T follicular helper cell (primary cell): ENCODE measurements around the gene ZC3H18.

Source experiments
- DNase-seq: peaks from one replicate; pipeline ENCODE4 v3.0.0-alpha.2; 2020; ENCODE audit warnings: low read depth

ZC3H18 gene

DNA sequence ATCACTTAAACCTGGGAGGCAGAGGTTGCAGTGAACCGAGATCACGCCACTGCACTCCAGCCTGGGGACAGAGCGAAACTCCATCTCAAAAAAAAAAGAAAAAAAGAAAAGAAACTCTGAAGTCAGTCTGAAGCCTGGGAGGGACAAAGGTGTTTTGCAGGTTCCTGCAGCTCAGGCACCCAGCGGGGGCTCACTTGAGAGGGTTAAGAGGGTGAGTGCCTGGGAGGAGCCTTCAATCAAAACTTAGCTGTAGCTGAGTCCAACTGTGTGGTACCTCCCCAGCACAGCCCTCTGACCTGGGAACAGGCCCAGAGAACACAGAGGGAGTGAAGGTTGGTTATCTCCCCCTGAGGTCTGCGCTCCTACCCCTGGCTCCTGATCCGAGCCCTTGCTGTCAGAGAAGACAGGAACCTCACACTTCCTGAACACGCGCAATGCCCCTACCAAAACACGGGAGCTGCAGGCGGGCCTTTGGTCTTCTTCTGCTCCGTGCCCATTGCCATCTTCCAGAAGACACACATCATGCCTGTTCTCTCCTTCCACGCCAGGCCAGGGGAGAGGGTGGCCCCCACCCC is 20.4 kb upstream of the ZC3H18 start:
- DNase-seq = no peak

- no peak for DNase-seq
Observed at GRCh38 chr16:88550246-88550661, 19.9 kb upstream of the ZC3H18 start.

DNA sequence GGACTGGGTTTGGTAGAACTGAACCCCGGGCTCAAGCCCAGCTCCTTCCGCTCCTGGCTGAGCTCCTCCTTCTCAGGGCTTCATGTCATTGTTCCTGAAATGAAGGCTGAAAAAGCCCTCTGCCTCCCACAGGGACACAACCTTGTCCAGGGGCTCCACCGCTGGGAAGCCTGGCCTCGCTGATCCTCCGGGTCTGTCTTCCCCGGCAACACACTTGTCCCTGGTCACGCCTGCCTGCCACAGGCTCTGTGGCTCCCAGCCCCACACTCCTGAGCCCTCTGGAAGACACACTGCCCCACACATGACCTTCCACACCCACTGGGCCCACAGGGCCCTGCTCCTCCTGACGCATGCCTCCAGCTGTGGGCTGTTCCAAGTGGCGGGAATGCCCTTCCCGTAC is 18.0 kb upstream of the ZC3H18 start:
- no peak for DNase-seq

DNA sequence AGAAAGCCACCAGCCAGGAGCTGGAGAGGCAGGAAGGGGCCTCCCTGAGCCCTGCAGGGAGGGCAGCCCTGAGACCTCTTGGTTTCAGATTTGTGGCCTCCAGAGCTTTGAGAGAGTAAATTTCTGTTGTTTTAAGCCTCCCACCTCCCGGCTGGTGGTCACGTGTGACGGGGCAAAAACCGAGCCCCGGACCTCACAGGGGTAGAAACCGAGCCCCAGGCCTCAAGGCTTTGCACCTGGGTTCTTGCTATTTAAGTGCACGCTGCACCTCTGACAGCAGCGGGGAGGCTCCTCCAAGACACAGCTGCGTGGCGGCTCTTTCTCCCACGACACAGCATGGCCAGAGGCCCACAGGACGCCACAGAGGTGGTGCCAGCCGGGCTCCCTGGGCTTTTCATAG is 17.4 kb upstream of the ZC3H18 start:
- no peak for DNase-seq

- DNase-seq = no peak
Observed at GRCh38 chr16:88553739-88554138, 16.5 kb upstream of the ZC3H18 start.

- no peak for DNase-seq
Observed at GRCh38 chr16:88554711-88555264, 15.4 kb upstream of the ZC3H18 start.

GRCh38 chr16:88556294-88556988 is 13.8 kb upstream of the ZC3H18 start:
- DNase-seq = no peak

- no peak for DNase-seq
Observed at GRCh38 chr16:88558457-88559442, 11.5 kb upstream of the ZC3H18 start.

DNA sequence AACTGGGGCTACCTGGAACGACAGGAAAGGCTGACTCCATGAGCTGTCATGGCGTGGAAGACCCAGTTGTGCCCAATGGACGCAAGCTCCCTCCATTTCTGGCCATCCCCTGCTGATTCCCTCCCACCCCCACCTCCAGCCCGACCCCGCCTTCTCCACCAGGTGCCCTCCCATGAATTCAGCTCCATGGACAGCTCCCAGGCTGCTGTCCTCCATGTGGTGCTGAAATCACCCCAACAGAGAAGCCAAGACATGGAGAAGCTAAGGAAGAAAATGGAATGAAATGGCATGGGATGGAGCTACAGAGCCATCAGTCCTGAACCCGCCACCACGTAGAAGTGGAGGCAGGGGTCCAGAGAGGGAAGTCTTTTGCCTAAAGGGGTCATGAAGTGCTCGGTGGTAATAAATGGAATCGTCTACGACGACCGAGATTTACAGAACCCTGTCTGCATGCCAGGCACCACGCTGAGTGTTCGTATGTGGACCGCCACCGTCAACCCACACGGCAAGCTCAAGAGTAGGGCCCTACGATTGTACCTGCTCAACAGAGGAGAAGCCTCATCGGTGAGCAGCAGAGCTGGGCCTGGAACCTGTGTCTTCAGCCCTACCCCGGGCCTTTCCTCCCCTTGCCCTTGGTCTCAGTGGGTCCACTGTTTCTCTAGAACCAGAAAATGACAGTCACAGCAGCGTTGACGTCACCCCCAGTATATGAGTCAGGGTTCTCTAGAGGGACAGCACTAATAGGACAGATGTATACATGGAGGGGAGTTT is 9.3 kb upstream of the ZC3H18 start:
- no peak for DNase-seq

GRCh38 chr16:88561485-88562359 is 8.5 kb upstream of the ZC3H18 start:
- DNase-seq = peak; percentile 36

- DNase-seq = no peak
Observed at GRCh38 chr16:88566158-88566557, 4.0 kb upstream of the ZC3H18 start.

GRCh38 chr16:88568710-88569613 is 1.2 kb upstream of the ZC3H18 start:
- DNase-seq = no peak

DNA sequence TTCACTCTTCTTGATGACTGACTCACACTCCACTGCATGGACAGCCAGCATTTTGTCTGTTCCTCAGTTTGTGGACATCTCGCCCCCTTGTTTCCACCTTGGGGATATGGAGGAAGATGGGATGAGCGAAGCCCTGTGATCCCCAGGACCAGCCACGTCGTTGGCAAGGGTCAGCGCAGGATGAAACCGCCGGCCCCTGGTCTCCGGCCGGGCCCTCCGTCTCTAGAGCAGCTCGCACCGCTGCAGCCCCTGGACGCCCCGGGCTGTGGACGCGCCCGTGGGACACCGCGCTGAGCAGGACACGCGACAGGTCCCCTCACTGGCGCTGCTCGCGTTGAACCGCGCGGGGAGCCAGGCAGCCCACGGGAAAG is 604 bp upstream of the ZC3H18 start:
- no peak for DNase-seq

DNA sequence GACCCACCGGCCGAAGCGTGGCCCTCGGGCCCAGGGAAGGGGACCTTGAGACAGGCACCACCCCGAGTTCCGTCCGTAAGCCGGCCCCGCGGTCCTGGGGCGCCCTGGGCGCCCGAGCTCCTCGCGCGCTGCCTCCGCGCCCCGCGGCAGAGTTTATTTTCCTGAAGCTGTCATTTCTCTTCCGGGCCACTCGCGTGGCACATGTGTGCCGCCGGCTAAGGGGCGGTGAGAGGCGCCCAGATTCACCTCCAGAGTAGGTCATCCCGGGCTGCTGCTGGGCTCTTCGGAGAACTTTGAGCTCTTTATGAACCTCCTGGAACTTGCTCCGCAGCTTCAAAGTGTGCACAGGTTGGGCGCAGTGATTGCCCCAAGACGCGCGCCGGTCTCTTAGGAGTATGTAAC is 489 bp downstream of the ZC3H18 start:
- DNase-seq = peak; percentile 25

DNA sequence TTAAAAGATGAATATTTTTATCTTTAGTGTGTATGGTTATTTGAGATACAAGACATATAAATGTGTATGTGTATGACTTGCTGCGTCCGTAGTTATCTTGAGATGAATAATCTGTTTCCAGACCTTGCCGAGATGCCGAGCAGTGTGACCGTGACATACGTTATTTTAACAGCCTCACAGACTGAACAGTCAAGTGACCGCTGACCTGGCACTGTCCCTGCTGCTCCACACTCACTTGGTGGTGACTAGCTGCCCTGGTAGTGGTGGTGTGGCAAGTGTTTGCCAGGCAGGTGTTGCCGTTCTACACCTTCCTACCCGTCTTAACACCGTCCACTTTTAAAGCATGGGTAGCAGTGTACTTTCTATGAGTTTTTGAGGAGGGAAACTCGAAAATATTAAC is 5.0 kb downstream of the ZC3H18 start:
- no peak for DNase-seq

- DNase-seq = no peak
Observed at GRCh38 chr16:88576307-88576706, 6.1 kb downstream of the ZC3H18 start.

GRCh38 chr16:88577166-88577565 is 7.0 kb downstream of the ZC3H18 start:
- no peak for DNase-seq

DNA sequence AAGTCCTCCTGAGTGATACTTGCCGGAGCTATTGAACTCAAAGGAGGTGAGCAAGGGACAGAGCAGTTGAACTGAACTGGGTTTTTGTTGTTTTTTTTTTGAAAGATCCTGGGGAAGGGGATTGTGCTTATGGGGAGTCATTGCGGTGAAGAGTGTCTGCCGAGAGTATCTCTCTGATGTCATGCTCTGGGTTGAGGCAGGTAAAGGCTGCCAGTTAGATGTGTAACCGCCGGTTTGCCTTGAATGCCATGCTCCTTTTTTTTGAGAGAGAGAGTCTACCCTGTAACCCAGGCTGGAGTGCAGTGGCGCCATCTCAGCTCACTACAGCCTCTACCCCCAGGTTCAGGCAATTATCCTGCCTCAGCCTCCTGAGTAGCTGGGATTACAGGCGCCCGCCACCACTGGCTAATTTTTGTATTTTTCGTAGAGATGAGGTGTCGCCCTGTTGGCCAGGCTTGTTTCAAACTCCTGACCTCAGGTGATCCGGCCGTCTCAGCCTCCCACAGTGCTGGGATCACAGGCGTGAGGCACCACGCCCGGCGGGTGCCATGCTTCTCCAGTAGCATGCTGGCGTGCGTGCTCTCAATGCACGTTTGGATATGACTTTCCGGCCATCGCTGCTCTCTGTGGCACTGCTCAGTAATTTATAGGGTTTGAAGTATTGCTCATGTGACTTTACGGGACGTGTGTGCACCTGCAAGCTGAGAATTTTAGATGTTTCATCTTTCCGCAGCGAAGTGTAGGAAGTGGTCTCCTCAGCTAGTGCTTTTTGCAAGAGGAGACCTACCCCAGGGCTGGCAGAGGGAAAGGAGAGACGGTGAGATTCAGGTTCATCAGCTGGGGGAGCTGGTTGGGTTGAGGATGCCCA is 8.5 kb downstream of the ZC3H18 start:
- no peak for DNase-seq

GRCh38 chr16:88580371-88580770 is 10.2 kb downstream of the ZC3H18 start:
- no peak for DNase-seq
